ENCODE results near the gene MED22. TPM values are rescaled to one million over a fixed set of nuclear protein-coding genes. Genes with fewer than 3 reads are reported as not detected.

Gene MED22
- total and polyA plus RNA-seq, 2 of the 8 experiments (the other 6 are each of a cell fraction or from before 2014, with no cell fraction given), result 56.4 to 68.4 TPM

- ChIA-PET POLR2A (ENCODE audit: partially characterized antibody) (interaction anchor here (1.4 kb wide), 1 partner anchor 44 kb away, joined by 4 read pairs; the partner anchor contains the start of genes MED22 and RPL7A), CTCF (ENCODE audit: partially characterized antibody) (interaction anchor here (1.4 to 1.5 kb wide), 2 partner anchors 21 to 116 kb away, joined by 4 to 12 read pairs; no protein-coding TSS in a partner anchor)
- Histone ChIP-seq H4K91ac (replicated peaks; ENCODE audit: insufficient read length, low read length) (no peak overlapping the region), H3K14ac (ENCODE audit: insufficient read length) (no peak overlapping the region), H3K56ac (replicated peaks; ENCODE audit: insufficient read length, low read depth, low read length) (no peak overlapping the region), H3K27me3 (replicated peaks in 1 of 4; ENCODE audit: control insufficient read depth in 3 of 4, extremely low read depth in 1 of 4, insufficient read depth in 3 of 4, low read length in 3 of 4) (no peaks in the 10 kb centered on the region; a peak in 1 of 7 replicates), H2BK120ac (replicated peaks; ENCODE audit: low read depth, low read length) (no peak overlapping the region), H3K79me2 (ENCODE audit: control insufficient read depth in 1 of 2, insufficient read depth in 2 of 2, low read length in 2 of 2) (no peaks in the 10 kb centered on the region), H3K23me2 (ENCODE audit: low read depth, low read length) (no peaks in the 10 kb centered on the region), H3K4me2 (ENCODE audit: insufficient read depth in 1 of 2, low read depth in 2 of 2, low read length in 2 of 2) (no peak overlapping the region), H2BK20ac (ENCODE audit: low read length) (no peak overlapping the region), H2BK5ac (ENCODE audit: low read depth, low read length) (no peak overlapping the region), H2BK12ac (ENCODE audit: low read depth, low read length) (no peak overlapping the region), H4K8ac (ENCODE audit: extremely low read depth, insufficient read depth, low read length) (no peak overlapping the region), H2AFZ (ENCODE audit: low read length) (no peak overlapping the region), H3K23ac (ENCODE audit: insufficient read length) (no peak overlapping the region), H3K9ac (replicated peaks in 1 of 4; ENCODE audit: extremely low read depth in 1 of 4, low read depth in 3 of 4, low read length in 3 of 4) (no peak overlapping the region), H3K4me1 (replicated peaks in 1 of 4; ENCODE audit: control insufficient read depth in 3 of 4, insufficient read depth in 4 of 4, low read length in 3 of 4) (no peaks in the 10 kb centered on the region), H2AK5ac (ENCODE audit: low read depth, low read length) (no peak overlapping the region), H3K9me3 (ENCODE audit: insufficient read depth in 2 of 2, low read depth in 1 of 2, low read length in 1 of 2) (no peaks in the 10 kb centered on the region), H3K4ac (replicated peaks; ENCODE audit: insufficient read length, low read depth, low read length) (no peak overlapping the region), H3K36me3 (ENCODE audit: control insufficient read depth in 2 of 4, insufficient read depth in 4 of 4, low read length in 3 of 4) (no peaks in the 10 kb centered on the region), H3K79me1 (ENCODE audit: low read depth, low read length) (no peaks in the 10 kb centered on the region), H4K5ac (ENCODE audit: insufficient read length, low read depth, low read length) (no peak overlapping the region), H3K27ac (ENCODE audit: low read depth, low read length) (no peak overlapping the region), H4K20me1 (replicated peaks in 1 of 2; ENCODE audit: control insufficient read depth in 1 of 2, insufficient read depth in 2 of 2, low read length in 2 of 2) (no peaks in the 10 kb centered on the region), H3K18ac (ENCODE audit: extremely low read depth, low read length) (no peak overlapping the region), H3K4me3 (ENCODE audit: extremely low read depth in 1 of 4, insufficient read depth in 2 of 4, low read depth in 3 of 4, low read length in 4 of 4) (no peak overlapping the region), H2BK15ac (ENCODE audit: low read length) (no peak overlapping the region)
- no peak for TF ChIP-seq HDAC6 (IDR thresholded peaks at IDR 0.05; ENCODE audit: low read depth, low read length)
- no peak for TF ChIP-seq USF2 (IDR thresholded peaks at IDR 0.05; ENCODE audit: low read length)
- no peak for TF ChIP-seq ASH2L (IDR thresholded peaks at IDR 0.05; ENCODE audit: low read length)
- no peak for TF ChIP-seq E2F6 (IDR thresholded peaks at IDR 0.05)
- no peak for TF ChIP-seq CEBPB (IDR thresholded peaks at IDR 0.05; ENCODE audit: low read depth, low read length)
- TF ChIP-seq CTCF (IDR thresholded peaks at IDR 0.05; ENCODE audit: control extremely low read depth in 1 of 3, insufficient read depth in 1 of 3, low read depth in 1 of 3, low read length in 3 of 3), result no peak
- DNase-seq (ENCODE audit: low read depth in 1 of 2, low spot score in 2 of 2) (no peak), FAIRE-seq (no peak)
- WGBS, 2 experiments (ENCODE audit: extremely low coverage in 1 of 2, insufficient coverage in 1 of 2, insufficient read length in 1 of 2, insufficient replicate concordance in 2 of 2, low coverage in 1 of 2, low lambda C conversion rate in 2 of 2, missing lambda C conversion rate in 1 of 2), result 84% methylated on average over 12 of the region's 13 CpGs; no CpG with 5 or more reads in 1 of the 2 experiments
These were observed 43.8 kb downstream of the MED22 start for GRCh38 chr9:133304158-133304470.

Measured in H1 (cell line).